Right renal pelvis (tissue), 4 donors: Measurements from ENCODE around the gene AATK. TPM values are rescaled to one million over a fixed set of nuclear protein-coding genes. Genes with fewer than 3 reads are reported as not detected.

Source experiments
- DNase-seq, 4 donors: peaks; one replicate each; pipeline ENCODE4 v3.0.0-alpha.2; 2013; ENCODE audit warnings: low read depth in 4 of 4, low spot score in 3 of 4, missing footprints in 1 of 4
- polyA plus RNA-seq, 4 donors: library from polyadenylated mRNA; unstranded; fragments of 120-200 nt; gene quantifications; one replicate each; pipeline ENCODE4 v1.2.1, GENCODE V29; 2013; ENCODE audit not compliant: insufficient read length in 4 of 4

Gene AATK
- polyA plus RNA-seq, 4 donors = 3.3 to 7.3 (median 3.6) TPM

- DNase-seq = no peak
These were observed 47.5 kb downstream of the AATK start for GRCh38 chr17:81118308-81119221.

- no peak for DNase-seq
These were observed 48.3 kb downstream of the AATK start for GRCh38 chr17:81117672-81118198.

DNA sequence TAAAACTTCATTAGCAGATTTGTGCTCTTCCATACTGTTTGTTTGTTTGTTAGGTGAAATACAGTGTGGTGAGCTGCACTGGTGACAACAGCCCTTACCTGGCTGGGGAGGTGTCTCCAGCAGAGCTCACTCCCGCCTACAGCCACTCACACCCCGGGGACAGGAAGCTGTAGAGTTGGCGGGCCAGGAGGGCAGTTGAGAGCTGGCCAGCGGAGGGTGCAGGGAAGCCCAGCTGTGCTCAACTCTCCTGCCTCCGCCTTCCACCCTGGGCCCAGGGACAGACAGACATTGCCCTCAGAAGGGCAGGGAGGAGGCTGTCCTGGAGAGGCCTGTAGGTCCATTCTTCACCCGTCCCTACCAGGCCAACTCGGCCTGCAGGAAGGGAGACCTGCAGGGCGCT, 49.3 kb downstream of the AATK start:
- no peak for DNase-seq

GRCh38 chr17:81115749-81116464, 50.1 kb downstream of the AATK start:
- no peak for DNase-seq

DNA sequence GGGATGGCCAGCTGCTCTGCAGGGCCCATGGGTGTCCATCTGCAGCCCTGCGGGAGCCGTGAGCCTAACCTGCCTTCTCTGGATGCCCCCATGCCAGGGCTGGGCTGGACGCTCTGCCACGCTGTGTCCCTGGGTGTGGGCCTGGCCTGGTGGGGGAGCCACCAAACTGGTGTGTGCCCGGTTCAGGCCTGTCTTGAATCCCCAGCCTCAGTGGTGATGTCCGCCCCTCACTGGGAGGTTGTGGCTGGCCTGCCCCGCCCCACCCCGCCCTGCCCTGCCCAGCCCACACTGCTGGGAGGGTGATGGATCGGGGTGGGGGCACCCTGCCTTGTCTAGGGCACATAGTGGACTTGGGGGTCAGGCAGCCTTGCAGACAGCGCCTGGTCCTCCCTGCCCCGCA, 50.8 kb downstream of the AATK start:
- no peak for DNase-seq

DNA sequence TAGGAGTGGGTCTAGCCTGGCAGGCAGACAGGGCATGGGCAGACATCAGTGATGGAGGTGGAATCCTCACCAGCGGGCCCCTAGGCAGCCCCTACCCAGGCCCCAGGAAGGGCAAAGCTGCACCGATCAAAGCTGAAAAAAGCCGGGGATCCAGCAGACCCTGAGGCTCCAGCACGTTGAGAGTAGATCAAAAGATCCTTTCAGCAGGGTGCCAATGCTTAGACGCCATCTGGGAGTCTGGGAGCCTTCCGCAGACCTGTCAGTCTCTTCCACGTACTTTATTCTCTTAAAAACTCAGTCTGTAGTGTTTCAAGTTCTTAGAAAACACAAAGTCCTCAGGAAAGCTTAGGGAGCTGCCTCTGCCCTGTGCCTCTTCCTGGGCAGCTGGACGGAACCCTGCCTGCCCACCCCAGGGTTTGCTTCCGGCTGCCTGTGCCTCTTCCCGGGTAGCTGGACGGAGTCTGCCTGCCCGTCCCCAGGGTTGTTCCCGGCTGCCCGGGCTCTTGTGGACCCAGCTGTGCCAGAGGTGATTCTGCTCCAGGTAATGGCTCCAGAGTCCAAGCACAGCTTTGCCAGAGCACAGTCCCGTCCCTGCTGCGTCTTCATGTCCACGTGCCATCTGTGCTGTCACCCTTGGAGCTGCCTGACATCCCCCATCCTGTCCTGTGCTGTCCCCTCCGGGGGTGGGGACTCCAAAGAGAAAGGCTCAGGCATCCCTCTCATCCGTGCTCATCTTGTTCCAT, 51.5 kb downstream of the AATK start:
- DNase-seq = no peak

GRCh38 chr17:81113158-81113724, 52.8 kb downstream of the AATK start:
- DNase-seq = no peak

DNA sequence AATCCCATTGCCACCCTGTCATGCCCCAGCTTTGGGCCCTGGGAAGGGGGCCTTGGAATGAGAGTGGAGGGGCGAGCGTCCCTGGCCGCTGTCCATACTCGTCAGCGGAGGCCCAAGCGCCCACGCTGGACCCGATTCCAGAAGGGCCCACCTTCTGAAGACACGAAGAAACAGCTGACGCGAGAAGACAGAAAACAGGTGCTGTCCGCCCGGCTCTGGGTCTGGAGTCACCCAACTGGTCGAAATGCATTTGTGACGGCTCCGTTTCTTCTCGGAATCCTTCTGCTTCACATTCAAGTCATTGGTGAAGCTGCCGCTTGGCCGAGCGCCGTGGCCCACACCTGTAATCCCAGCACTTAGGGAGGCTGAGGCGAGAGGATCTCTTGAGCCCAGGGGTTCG, 53.6 kb downstream of the AATK start:
- no peak for DNase-seq

- no peak for DNase-seq
These were observed 55.0 kb downstream of the AATK start for GRCh38 chr17:81111066-81111465.

- no peak for DNase-seq
These were observed 55.5 kb downstream of the AATK start for GRCh38 chr17:81110488-81111040.

DNA sequence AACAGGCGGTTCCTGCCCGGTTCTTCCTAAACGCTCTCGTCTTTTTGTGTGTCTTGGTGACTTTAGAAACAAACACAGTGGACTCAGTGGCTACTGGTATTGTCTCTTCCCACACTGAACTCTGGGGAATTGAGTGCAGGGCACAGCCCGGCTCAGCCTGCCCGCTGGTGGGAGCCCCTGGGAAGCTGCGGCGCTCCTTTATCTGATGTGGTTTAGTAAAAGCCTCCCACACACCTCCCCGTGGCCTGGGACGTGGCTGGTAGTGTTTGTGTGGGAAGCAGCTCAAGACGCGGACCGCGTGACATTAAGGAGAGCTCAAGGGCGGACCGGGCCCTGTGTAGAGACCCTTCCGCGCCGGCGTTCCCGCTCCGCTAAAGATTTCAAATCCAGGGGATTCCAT, 56.1 kb downstream of the AATK start:
- DNase-seq = no peak

DNA sequence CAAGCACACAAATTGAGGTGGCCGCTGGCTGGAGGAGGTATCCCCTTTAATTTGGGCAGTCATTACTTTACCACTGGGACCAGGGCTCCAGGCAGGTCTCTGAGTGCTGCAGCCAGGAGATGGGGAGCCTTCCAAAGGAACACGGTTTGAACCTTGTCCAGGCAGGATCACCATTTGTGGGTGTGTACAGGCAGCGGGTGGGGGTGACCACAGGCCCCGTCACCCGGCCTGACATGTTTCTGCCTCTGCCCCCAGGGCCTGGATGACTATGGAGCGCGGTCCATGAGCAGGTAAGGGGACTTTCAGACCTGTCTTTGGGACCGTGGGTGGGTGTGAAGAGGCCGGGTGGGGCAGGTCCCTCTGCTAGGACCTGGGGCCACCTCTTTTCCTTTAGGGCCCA, 57.8 kb downstream of the AATK start:
- no peak for DNase-seq

DNA sequence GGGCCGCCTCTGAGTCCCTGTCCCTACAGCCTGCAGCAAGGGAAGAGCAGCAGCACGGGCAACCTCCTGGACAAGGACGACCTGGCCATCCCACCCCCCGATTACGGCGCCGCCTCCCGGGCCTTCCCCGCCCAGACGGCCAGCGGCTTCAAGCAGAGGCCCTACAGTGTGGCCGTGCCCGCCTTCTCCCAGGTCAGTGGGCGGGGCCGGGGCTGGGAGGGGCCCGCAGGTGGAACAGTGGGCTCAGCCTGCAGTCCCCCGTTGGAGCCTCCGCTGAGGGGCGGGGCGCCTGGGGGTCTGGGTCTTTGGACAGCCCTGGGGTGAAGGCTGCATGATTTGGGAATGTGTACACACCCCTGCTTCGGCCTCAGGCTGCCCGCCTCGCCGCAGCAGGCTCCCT, 59.3 kb downstream of the AATK start:
- no peak for DNase-seq

DNA sequence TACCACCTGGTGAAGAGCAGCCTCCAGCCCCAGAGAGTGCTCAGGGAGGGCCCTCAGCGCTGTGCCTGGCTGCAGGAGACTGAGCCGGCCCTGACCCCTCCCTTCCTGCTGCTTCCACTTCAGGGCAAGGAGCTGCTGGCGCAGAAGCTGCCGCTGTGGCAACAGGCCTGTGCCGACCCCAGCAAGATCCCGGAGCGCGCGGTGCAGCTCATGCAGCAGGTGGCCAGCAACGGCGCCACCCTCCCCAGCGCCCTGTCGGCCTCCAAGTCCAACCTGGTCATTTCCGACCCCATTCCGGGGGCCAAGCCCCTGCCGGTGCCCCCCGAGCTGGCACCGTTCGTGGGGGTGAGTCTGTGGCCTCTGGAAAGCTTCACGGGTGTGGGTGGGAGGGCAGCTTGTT, 62.6 kb downstream of the AATK start:
- DNase-seq = no peak

GRCh38 chr17:81102869-81103268, 63.2 kb downstream of the AATK start:
- no peak for DNase-seq

DNA sequence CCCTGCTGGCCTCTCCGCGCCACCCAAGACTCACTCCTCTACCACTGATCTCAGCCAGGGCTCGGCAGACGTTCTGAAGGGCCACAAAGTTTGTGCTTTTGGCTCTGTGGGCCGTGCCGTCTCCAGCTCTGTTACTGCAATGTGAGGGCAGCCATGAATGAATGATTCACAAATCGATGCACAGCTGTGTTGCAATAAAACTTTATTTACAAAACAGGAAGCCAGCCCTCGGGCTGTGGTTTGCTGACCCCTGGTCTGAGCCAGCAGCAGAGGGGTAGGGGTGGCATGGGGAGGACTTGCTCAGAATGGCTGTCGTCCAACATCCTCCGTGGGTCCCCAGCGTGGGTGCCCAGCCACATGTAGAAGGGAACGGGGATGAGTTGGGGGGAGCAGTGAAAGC, 63.7 kb downstream of the AATK start:
- no peak for DNase-seq

DNA sequence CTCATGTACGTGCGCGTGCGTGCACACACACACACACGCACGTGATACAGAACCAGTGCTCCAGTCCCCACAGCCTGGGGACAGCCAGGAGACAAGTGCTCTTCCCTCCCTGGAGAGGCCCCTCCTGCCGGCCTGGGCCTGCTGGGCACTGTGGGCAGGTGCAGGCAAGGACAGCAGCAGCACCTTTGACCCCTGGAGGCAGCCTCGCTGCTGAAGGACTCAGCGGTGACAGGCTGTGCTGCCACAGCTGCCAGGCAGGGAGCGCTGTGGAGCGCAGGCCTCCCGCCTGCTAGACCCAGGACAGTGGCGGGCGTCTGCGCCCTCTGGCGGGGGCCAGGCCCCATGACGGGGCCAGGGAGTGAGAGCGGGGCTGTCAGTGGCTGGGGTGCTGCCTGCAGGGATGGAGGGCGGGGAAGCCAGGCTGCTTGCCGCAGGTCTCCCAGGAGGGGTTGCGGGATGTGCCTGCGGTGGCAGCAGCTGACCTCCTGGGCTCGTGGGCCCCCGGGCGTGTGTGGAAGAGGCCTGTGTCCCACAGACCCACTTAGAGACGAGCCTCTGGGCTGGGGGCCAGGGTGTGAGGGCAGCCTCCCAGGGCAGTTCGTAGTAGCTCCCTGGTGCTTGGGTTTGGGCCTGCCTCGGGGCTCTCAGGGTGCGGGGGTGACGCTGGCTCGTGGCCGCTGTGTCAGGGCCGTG, 64.3 kb downstream of the AATK start:
- DNase-seq = no peak

GRCh38 chr17:81100668-81101067, 65.4 kb downstream of the AATK start:
- DNase-seq = no peak

- DNase-seq = no peak
These were observed 66.1 kb downstream of the AATK start for GRCh38 chr17:81099888-81100287.

DNA sequence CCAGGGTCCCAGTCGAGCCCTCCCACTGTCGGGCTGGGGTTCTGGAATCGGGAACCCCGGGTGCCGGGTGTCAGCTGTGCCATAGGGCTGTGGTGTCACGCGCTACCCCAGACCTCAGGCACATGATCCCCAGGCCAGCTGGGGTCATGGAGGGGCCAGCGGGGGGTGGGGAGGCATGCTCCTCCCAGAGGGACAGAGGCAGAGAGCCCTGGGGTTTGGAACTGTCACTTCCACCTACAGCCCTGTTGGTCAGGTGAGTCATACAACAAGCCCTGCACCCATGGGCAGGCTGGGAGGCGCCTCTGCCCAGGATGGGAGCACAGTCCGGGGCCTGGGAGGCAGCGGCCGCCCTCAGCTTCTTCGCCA, 68.1 kb downstream of the AATK start:
- no peak for DNase-seq
